ENCODE measurements around the gene SNAI3. TPM values are rescaled to one million over a fixed set of nuclear protein-coding genes. Genes with fewer than 3 reads are reported as not detected.

Gene SNAI3
- total RNA-seq, 1 experiment from 2014 or later = 2.2 TPM

DNA sequence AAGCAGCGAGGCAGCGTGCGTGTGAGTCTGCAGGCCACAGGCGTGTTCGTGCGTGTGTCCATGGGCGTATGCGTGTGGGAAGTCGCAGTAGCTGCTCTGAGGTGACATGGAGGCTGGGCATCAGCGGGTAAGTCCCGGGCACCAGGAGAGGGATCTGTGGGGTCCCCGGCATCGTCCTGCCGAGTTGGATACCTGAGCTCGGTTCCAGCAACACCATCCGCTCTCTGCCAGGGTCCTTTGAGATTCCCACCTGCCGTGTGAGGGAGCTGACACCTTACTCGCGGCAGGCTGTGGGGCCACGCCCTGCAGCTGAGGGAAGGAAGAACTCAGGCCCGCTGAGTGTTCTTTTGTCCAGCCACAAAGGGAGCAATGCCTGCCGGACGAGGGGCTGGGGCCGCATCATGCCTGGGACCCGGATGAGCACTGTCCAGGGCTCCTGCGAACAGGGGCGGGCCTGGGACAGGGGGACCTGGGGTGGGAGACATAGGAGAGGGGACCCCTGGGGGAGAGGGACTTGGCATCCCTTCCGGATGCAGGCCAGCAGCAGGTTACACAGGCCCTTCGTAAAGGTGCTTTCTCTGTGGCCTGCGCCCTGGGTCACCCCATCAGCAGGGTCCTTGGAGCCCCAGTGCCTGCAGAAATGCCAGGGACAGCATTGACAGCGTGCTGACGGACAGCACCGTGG, 5.0 kb upstream of the SNAI3 start:
- Histone ChIP-seq H3K9me3 (ENCODE audit: control insufficient read depth in 1 of 2, insufficient read depth in 1 of 2, low read depth in 1 of 2, low read length in 2 of 2) (no peaks in the 10 kb centered on the region), H3K27me3 (ENCODE audit: insufficient read depth, low read length) (no peaks in the 10 kb centered on the region), H3K4me1 (ENCODE audit: control insufficient read depth in 1 of 2, insufficient read depth in 2 of 2, low read length in 2 of 2) (peaks cover 16 to 22% of the 10 kb centered on the region in 2 experiments), H3K79me2 (ENCODE audit: insufficient read depth, low read length) (no peaks in the 10 kb centered on the region), H3K36me3 (ENCODE audit: control insufficient read depth in 1 of 2, insufficient read depth in 2 of 2, low read length in 2 of 2) (no peaks in the 10 kb centered on the region), H3K4me3 (replicated peaks in 1 of 2; ENCODE audit: low read depth in 1 of 2, low read length in 2 of 2) (no peak overlapping the region), H2AFZ (ENCODE audit: low read depth, low read length, poor library complexity, severe bottlenecking) (no peak overlapping the region), H3K27ac (ENCODE audit: low read depth, low read length) (no peak overlapping the region; the same call in 1 of the 2 replicates), H3K4me2 (ENCODE audit: low read length) (no peak overlapping the region), H3K9me2 (ENCODE audit: insufficient read depth) (no peaks in the 10 kb centered on the region), H3K9ac (ENCODE audit: low read length) (no peak overlapping the region), H4K20me1 (ENCODE audit: insufficient read depth) (no peaks in the 10 kb centered on the region)
- POLR2A ChIA-PET = interaction anchor here (0.6 kb wide), 1 partner anchor 8 kb away, joined by 5 read pairs; no protein-coding TSS in a partner anchor
- intact Hi-C loops (cut with micrococcal nuclease) = no loop called here
- DNase-seq (ENCODE audit: low read depth, low spot score) (no peak), ATAC-seq (no peak)
- BruUV-seq (replicated peaks) = no TSS peak
- CTCF ChIA-PET = no interaction called here
- RAD21 ChIA-PET (ENCODE audit: low non-redundant PET in 1 of 2, low total read pairs in 2 of 2, uncharacterized antibody in 2 of 2, unreplicated experiment in 2 of 2) = no interaction called here
- TF ChIP-seq ZNF274 (IDR thresholded peaks at IDR 0.05; ENCODE audit: low read depth, low read length) (no peak), SIN3A (IDR thresholded peaks at IDR 0.05; ENCODE audit: low read depth) (no peak), SRF (IDR thresholded peaks at IDR 0.05; ENCODE audit: low read depth) (no peak), SP1 (IDR thresholded peaks at IDR 0.05; ENCODE audit: low read depth) (no peak), JUND (IDR thresholded peaks at IDR 0.05) (no peak), EZH2phosphoT487 (IDR thresholded peaks at IDR 0.05; ENCODE audit: borderline replicate concordance) (no peak), EZH2 (IDR thresholded peaks at IDR 0.05) (no peak), TCF7L2 (IDR thresholded peaks at IDR 0.05; ENCODE audit: borderline replicate concordance, extremely low read depth, insufficient read depth, insufficient read length) (no peak), POLR2AphosphoS5 (IDR thresholded peaks at IDR 0.05; ENCODE audit: low read depth, low read length) (no peak), CEBPB (IDR thresholded peaks at IDR 0.05; ENCODE audit: low read depth) (no peak), CBX3 (IDR thresholded peaks at IDR 0.05; ENCODE audit: low read depth) (no peak), RAD21 (IDR thresholded peaks at IDR 0.05; ENCODE audit: low read depth) (no peak), POLR2A (IDR thresholded peaks at IDR 0.05; ENCODE audit: borderline replicate concordance, extremely low read depth, insufficient read depth, insufficient read length) (no peak), YY1 (IDR thresholded peaks at IDR 0.05; ENCODE audit: extremely low read depth, insufficient replicate concordance, low read depth, low read length) (no peak)
- TF ChIP-seq, protein P1, sequence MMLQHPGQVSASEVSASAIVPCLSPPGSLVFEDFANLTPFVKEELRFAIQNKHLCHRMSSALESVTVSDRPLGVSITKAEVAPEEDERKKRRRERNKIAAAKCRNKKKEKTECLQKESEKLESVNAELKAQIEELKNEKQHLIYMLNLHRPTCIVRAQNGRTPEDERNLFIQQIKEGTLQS (IDR thresholded peaks at IDR 0.05) = no peak
- TF ChIP-seq, protein P2, sequence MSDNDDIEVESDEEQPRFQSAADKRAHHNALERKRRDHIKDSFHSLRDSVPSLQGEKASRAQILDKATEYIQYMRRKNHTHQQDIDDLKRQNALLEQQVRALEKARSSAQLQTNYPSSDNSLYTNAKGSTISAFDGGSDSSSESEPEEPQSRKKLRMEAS (IDR thresholded peaks at IDR 0.05) = no peak
- TF ChIP-seq, protein P3, sequence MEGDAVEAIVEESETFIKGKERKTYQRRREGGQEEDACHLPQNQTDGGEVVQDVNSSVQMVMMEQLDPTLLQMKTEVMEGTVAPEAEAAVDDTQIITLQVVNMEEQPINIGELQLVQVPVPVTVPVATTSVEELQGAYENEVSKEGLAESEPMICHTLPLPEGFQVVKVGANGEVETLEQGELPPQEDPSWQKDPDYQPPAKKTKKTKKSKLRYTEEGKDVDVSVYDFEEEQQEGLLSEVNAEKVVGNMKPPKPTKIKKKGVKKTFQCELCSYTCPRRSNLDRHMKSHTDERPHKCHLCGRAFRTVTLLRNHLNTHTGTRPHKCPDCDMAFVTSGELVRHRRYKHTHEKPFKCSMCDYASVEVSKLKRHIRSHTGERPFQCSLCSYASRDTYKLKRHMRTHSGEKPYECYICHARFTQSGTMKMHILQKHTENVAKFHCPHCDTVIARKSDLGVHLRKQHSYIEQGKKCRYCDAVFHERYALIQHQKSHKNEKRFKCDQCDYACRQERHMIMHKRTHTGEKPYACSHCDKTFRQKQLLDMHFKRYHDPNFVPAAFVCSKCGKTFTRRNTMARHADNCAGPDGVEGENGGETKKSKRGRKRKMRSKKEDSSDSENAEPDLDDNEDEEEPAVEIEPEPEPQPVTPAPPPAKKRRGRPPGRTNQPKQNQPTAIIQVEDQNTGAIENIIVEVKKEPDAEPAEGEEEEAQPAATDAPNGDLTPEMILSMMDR (IDR thresholded peaks at IDR 0.05 in 2 of 3, conservative IDR thresholded peaks at IDR 0.05 in 1 of 3; ENCODE audit: borderline replicate concordance in 1 of 3, insufficient read depth in 1 of 3, low read depth in 2 of 3, low read length in 2 of 3) = no peak
- TF ChIP-seq, protein P4, sequence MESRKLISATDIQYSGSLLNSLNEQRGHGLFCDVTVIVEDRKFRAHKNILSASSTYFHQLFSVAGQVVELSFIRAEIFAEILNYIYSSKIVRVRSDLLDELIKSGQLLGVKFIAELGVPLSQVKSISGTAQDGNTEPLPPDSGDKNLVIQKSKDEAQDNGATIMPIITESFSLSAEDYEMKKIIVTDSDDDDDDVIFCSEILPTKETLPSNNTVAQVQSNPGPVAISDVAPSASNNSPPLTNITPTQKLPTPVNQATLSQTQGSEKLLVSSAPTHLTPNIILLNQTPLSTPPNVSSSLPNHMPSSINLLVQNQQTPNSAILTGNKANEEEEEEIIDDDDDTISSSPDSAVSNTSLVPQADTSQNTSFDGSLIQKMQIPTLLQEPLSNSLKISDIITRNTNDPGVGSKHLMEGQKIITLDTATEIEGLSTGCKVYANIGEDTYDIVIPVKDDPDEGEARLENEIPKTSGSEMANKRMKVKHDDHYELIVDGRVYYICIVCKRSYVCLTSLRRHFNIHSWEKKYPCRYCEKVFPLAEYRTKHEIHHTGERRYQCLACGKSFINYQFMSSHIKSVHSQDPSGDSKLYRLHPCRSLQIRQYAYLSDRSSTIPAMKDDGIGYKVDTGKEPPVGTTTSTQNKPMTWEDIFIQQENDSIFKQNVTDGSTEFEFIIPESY (IDR thresholded peaks at IDR 0.05; ENCODE audit: extremely low read depth, insufficient replicate concordance, low read length) = no peak
